Transverse colon (tissue), 4 donors: ENCODE measurements around the gene RNU1-2. TPM values are rescaled to one million over a fixed set of nuclear protein-coding genes. Genes with fewer than 3 reads are reported as not detected.
"Not testable (repeated sequence)": the region's sequence is repeated elsewhere in the genome, so short reads cannot be mapped to it uniquely, and the experiment has no call there.

Experiments
- DNase-seq: peaks from one replicate; pipeline ENCODE4 v3.0.0-alpha.2; 2019
- H3K27ac ChIP-seq, 4 donors: fragments of 200-600 bp; sonication (generic); 2 replicates each; pipeline ENCODE4 v1.5.1; 2016 to 2018; ENCODE audit warnings: inconsistent platforms in 4 of 4
- H3K27me3 ChIP-seq: fragments of 200-600 bp; sonication (generic); 2 replicates; pipeline ENCODE4 v1.5.1; 2017; ENCODE audit warnings: inconsistent platforms
- H3K36me3 ChIP-seq, 4 donors: fragments of 200-600 bp; sonication (generic); 2 replicates each; pipeline ENCODE4 v1.5.1; 2017 to 2019; ENCODE audit warnings: inconsistent platforms in 4 of 4
- H3K4me1 ChIP-seq, 4 donors: fragments of 200-600 bp; sonication (generic); 2 replicates each; pipeline ENCODE4 v1.5.1; 2017 to 2020; ENCODE audit warnings: inconsistent platforms in 4 of 4
- H3K4me3 ChIP-seq, 4 donors: fragments of 200-600 bp; sonication (generic); 1 replicate in 1 of 4; 2 replicates in 3 of 4; pipeline versions ENCODE4 v1.5.1 to v1.6.1; 2017 to 2019; ENCODE audit warnings: inconsistent platforms in 4 of 4
- H3K9me3 ChIP-seq, 2 donors: fragments of 200-600 bp; sonication (generic); 2 replicates each; pipeline ENCODE4 v1.5.1; 2017 to 2019; ENCODE audit warnings: inconsistent platforms in 2 of 2
- CTCF ChIP-seq, 5 experiments: fragments of 200-600 bp in 3 of 5; fragments of 450-650 bp in 2 of 5; sonication (generic) in 3 of 5; IDR thresholded peaks; 1 replicate in 2 of 5; 2 replicates in 3 of 5; pipeline ENCODE4 v1.5.1; 2016 to 2017; ENCODE audit warnings: antibody characterized with exemption in 5 of 5, inconsistent platforms in 3 of 5, mild to moderate bottlenecking in 2 of 5, moderate library complexity in 1 of 5
- EP300 ChIP-seq: sonication (generic); formaldehyde crosslinking; IDR thresholded peaks from one replicate; pipeline ENCODE4 v1.6.1; 2017; ENCODE audit warnings: antibody characterized with exemption, low read depth
- POLR2A ChIP-seq: fragments of 450-650 bp; IDR thresholded peaks from one replicate; pipeline ENCODE4 v1.6.1; 2016; ENCODE audit warnings: antibody characterized with exemption, mild to moderate bottlenecking, moderate library complexity
- POLR2AphosphoS5 ChIP-seq, 3 donors: sonication (generic); formaldehyde crosslinking; IDR thresholded peaks; one replicate each; pipeline ENCODE4 v1.6.1; 2016; ENCODE audit warnings: antibody characterized with exemption in 3 of 3
- WGBS, 2 donors: methylation state at CpG; one replicate each; pipeline ENCODE4 v1.1.5; 2018; ENCODE audit warnings: low coverage in 1 of 2; 5-methylcytosine and 5-hydroxymethylcytosine counted together
- in situ Hi-C, 4 donors: fragments of 200-750 bp; cut with MboI; loops; one replicate each; pipeline versions ENCODE4 v1.15.0 to v1.15.1; 2017; ENCODE audit warnings: low sequenced_read_pairs in 3 of 4, low pct_ligation_motif_present in 1 of 4, low pct_unique_long_range_greater_than_20kb in 1 of 4
- intact Hi-C: fragments of 100-400 bp; cut with DNase I; formaldehyde crosslinking; loops from one replicate; pipeline ENCODE4 v1.15.1; 2023; ENCODE audit warnings: low total_unique reads
- small RNA-seq, 4 donors: library from RNA; depleted of rRNA; stranded (forward); fragments of <200 nt; gene quantifications; one replicate each; pipeline ENCODE3, GENCODE V24; 2016
- total RNA-seq, 4 donors: library from RNA; depleted of rRNA; stranded (reverse); fragments of >200 nt; gene quantifications; one replicate each; pipeline ENCODE4 v1.1.0, GENCODE V29; 2016

The RNU1-2 gene
- total RNA-seq, 4 donors from 2014 or later, result under 0.01 TPM; not detected in 1

GRCh38 chr1:16933945-16934344, 38.2 kb downstream of the RNU1-2 start:
- in situ Hi-C loops, DNase-seq, intact Hi-C loops, H3K27me3 ChIP-seq, H3K36me3 ChIP-seq, H3K4me1 ChIP-seq, H3K27ac ChIP-seq, H3K9me3 ChIP-seq, H3K4me3 ChIP-seq: not testable (repeated sequence)

DNA sequence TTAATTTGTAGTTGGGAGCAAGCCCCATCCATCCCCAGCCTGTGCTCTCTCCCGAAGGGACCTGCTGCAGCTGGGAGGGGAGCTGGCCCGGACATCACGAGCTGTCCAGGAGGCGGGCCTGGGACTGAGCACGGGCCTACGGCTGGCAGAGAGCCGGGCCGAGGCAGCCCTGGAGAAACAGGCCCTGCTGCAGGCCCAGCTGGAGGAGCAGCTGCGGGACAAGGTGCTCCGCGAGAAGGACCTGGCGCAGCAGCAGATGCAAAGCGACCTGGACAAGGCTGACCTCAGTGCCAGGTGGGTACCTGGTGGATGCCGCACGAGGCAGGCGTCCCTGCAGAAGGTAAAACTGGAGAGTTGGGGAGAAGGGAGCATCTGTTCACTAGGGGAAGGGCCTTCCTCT, 40.8 kb downstream of the RNU1-2 start:
- DNase-seq, H3K27ac ChIP-seq, intact Hi-C loops, H3K4me3 ChIP-seq, H3K9me3 ChIP-seq, H3K36me3 ChIP-seq, H3K4me1 ChIP-seq, H3K27me3 ChIP-seq, in situ Hi-C loops: not testable (repeated sequence)
- WGBS, 2 donors, result 91 to 100% methylated on average over 1 to 16 of the region's 16 CpGs

DNA sequence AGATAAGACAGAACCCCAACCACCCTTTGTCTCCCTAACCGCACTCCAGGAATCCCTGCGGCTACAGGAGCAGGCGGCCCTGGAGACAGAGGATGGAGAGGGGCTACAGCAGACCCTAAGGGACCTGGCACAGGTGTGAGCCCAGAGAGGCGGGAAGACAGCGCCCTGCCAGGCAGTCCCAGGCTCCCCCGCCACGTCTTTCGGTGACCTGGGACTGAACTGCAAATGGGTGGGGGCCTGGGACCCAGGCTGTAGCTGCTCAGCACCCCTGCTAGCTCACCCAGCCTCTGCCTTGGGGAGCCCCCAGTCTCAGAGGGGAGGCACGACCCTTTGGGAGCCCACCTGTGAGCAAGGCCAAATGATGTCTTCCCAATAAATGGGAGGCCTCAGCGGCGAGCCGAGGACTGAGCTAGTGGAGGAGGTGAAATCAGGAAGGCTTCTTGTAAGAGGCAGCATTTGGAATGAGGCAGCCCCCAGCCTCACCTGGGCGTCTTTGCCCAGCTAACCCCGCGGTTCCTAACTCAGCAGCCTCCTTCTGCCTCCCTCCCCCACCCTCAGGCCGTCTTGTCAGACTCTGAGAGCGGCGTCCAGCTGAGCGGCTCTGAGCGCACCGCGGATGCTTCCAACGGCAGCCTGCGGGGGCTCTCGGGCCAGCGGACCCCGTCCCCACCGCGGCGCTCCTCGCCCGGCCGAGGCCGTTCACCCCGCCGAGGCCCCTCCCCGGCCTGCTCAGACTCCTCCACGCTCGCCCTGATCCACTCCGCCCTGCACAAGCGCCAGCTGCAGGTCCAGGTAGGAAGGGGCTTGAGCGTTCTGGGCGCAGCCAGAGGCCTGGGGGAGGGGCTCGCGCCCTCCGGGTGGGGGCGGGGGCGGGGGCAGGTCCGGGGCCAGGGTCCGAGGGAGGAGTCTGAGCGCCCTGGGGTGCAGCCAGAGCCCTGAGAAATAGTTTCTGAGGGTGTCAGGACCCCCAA, 42.9 kb downstream of the RNU1-2 start:
- no peak overlapping the region for H3K27ac ChIP-seq
- no peaks in the 10 kb centered on the region for H3K27me3 ChIP-seq
- H3K36me3 ChIP-seq, result no peaks in the 10 kb centered on the region
- H3K4me1 ChIP-seq, result no peaks in the 10 kb centered on the region
- WGBS, 2 donors, result 80 to 100% methylated on average over 2 to 46 of the region's 51 CpGs
- TF ChIP-seq POLR2A (no peak), EP300 (no peak), CTCF (IDR thresholded peaks at IDR 0.05) (no peak), POLR2AphosphoS5 (IDR thresholded peaks at IDR 0.05) (no peak)
- intact Hi-C loops (no loop called here), in situ Hi-C loops (no loop called here)
- DNase-seq, result no peak
- H3K4me3 ChIP-seq, result no peak overlapping the region
- H3K9me3 ChIP-seq, result no peaks in the 10 kb centered on the region

DNA sequence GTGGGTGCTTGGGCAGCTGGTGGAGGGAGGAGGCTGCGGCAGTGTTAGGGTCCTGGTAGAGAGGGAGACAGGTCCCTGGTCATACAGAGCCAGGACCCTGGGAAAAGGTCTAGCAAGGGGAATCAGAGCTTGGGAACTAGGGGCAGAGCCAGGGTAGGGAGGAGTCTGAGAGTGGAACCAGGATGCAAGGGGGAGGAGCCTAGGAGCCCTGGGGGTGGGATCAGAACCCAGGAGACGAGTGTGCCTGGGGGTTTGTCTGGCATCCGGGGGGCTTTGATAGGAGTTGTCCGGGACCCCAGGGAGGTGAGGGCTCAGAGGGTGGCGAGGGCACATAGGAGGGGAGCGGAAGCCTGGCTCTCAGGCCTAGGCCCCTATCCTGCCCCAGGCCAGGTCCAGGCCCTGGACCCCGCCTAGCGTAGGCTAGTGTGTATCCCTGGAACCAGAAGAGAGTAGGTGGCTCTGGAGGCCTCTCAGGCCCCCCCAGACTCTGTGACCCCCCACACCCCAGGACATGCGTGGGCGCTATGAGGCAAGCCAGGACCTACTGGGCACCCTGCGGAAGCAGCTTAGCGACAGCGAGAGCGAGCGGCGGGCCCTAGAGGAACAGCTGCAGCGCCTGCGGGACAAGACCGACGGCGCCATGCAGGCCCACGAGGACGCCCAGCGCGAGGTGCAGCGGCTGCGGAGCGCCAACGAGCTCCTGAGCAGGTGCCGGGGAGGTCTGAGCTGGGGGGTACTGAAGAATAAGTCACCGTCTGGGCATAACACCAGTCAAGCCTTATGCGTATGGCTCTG, 43.8 kb downstream of the RNU1-2 start:
- intact Hi-C loops, H3K36me3 ChIP-seq, H3K27me3 ChIP-seq, DNase-seq, H3K4me3 ChIP-seq, H3K4me1 ChIP-seq, H3K27ac ChIP-seq, H3K9me3 ChIP-seq: not testable (repeated sequence)
- in situ Hi-C loops, result loop anchor here in 2 of 4 donors (10.0 kb wide), 1 partner anchor 325 kb away; the partner anchor contains the start of gene NBPF1 (in 2 of the 2)
- WGBS, 2 donors, result 95 to 97% methylated on average over 16 to 32 of the region's 32 CpGs

GRCh38 chr1:16944038-16944437, 48.3 kb downstream of the RNU1-2 start:
- Histone ChIP-seq H3K27ac (no peak overlapping the region), H3K9me3 (no peaks in the 10 kb centered on the region), H3K27me3 (no peaks in the 10 kb centered on the region), H3K4me1 (peaks cover 0 to 9% (median 6%) of the 10 kb centered on the region in 4 donors), H3K4me3 (no peak overlapping the region), H3K36me3 (no peaks in the 10 kb centered on the region)
- in situ Hi-C loops (loop anchor here in 2 of 4 donors (10.0 kb wide), 1 partner anchor 329 kb away; the partner anchor contains the start of gene NBPF1 (in 2 of the 2)), intact Hi-C loops (no loop called here)
- 88 to 90% methylated on average over 4 to 19 of the region's 19 CpGs for WGBS, 2 donors
- TF ChIP-seq POLR2AphosphoS5 (IDR thresholded peaks at IDR 0.05), result no peak
- no peak for TF ChIP-seq POLR2A
- DNase-seq, result no peak

DNA sequence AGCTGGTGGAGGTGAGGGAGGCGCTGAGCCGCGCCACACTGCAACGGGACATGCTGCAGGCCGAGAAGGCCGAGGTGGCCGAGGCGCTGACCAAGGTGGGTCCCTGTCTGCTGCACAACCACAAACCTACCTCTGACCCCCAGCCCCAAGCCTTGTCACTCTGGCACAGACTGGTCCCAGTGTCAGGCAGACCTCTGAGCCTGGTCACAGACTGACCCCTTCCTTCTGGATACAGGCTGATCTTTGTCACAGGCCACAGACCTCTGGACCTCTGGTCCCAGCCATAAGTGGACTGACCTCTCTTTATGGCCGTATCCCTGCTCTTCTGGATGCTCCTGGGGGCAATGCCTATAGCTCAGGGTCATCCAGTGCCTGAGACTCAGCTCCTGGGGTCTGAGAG, 49.7 kb downstream of the RNU1-2 start:
- H3K9me3 ChIP-seq, H3K27me3 ChIP-seq, intact Hi-C loops, H3K4me3 ChIP-seq, H3K36me3 ChIP-seq, H3K4me1 ChIP-seq, H3K27ac ChIP-seq, DNase-seq: not testable (repeated sequence)
- 93% methylated on average over 9 of the region's 9 CpGs; no CpG with 5 or more reads in 1 of the 2 donors for WGBS, 2 donors
- in situ Hi-C loops, result loop anchor here in 2 of 4 donors (10.0 kb wide), 1 partner anchor 331 kb away; the partner anchor contains the start of gene NBPF1 (in 2 of the 2)

Small RNA genes lying within 50 kb of the gene (small RNA-seq; reads per million reads assigned to genes)
- 0 reads per million in 4 donors for gene MIR3675
- gene RNU1-2, result 0 reads per million in 4 donors
- gene RNU1-5P, result 0 reads per million in 4 donors

Other genes starting within 250 kb of the RNU1-2 start
- under 1 TPM in 3 of 4 donors, not detected in 1; under 0.01 TPM for gene RNU1-3, start 229.0 kb upstream of the RNU1-2 start, total RNA-seq
- under 1 TPM in 3 of 4 donors, not detected in 1; under 0.01 TPM for gene RNU1-4, start 155.5 kb upstream of the RNU1-2 start, total RNA-seq
- gene CROCC, start 26.0 kb downstream of the RNU1-2 start, total RNA-seq, result 100 to 1,000 TPM in 1 of 4 donors, 10 to 100 TPM in 3; 13.0 to 149 (median 23.7) TPM
- 1 to 10 TPM in 3 of 4 donors, not detected in 1; 1.1 to 5.6 (median 3.5) TPM for gene MFAP2, start 84.6 kb downstream of the RNU1-2 start, total RNA-seq
- gene ATP13A2, start 115.9 kb downstream of the RNU1-2 start, total RNA-seq, result 10 to 100 TPM; 34.4 to 70.8 (median 60.9) TPM
- gene SDHB, start 158.1 kb downstream of the RNU1-2 start, total RNA-seq, result 100 to 1,000 TPM in 3 of 4 donors, 10 to 100 TPM in 1; 98.7 to 266 (median 153) TPM
- 100 to 1,000 TPM; 143 to 285 (median 238) TPM for gene PADI2, start 223.5 kb downstream of the RNU1-2 start, total RNA-seq